Endodermal cell (in vitro differentiated cells): ENCODE measurements around the gene DOCK9. TPM values are rescaled to one million over a fixed set of nuclear protein-coding genes. Genes with fewer than 3 reads are reported as not detected.

Experiments used
- DNase-seq: peaks from one replicate; pipeline ENCODE4 v3.0.0-alpha.2; 2017
- H3K27ac ChIP-seq: 2 replicates; pipeline ENCODE4 v1.5.1; 2013; ENCODE audit warnings: mild to moderate bottlenecking, low read depth, low read length, moderate library complexity
- H3K27me3 ChIP-seq: 2 replicates; pipeline ENCODE4 v1.6.1; 2013; ENCODE audit warnings: mild to moderate bottlenecking, low read length, moderate library complexity; ENCODE audit not compliant: insufficient read depth, control insufficient read depth, poor library complexity, severe bottlenecking
- H3K36me3 ChIP-seq: 2 replicates; pipeline ENCODE4 v1.7.0; 2013; ENCODE audit warnings: mild to moderate bottlenecking, low read length, moderate library complexity; ENCODE audit not compliant: control insufficient read depth, insufficient read depth
- H3K4me1 ChIP-seq: one replicate; pipeline ENCODE4 v1.7.0; 2013; ENCODE audit warnings: low read length; ENCODE audit not compliant: control insufficient read depth, insufficient read depth
- H3K4me3 ChIP-seq: 2 replicates; pipeline ENCODE4 v1.5.1; 2013; ENCODE audit warnings: mild to moderate bottlenecking, low read length, moderate library complexity
- H3K9ac ChIP-seq: 2 replicates; pipeline ENCODE4 v1.6.1; 2013; ENCODE audit warnings: mild to moderate bottlenecking, low read length, moderate library complexity; ENCODE audit not compliant: poor library complexity, severe bottlenecking; ENCODE audit errors: extremely low read depth
- H3K9me3 ChIP-seq: 2 replicates; pipeline ENCODE4 v1.6.1; 2013; ENCODE audit warnings: mild to moderate bottlenecking, low read length, moderate library complexity; ENCODE audit not compliant: control insufficient read depth
- H3K27ac Mint-ChIP-seq: 2 replicates; pipeline ENCODE4 v1.8.0; 2020; ENCODE audit warnings: mixed read lengths
- H3K27me3 Mint-ChIP-seq: 2 replicates; pipeline ENCODE4 v1.8.0; 2021; ENCODE audit warnings: mild to moderate bottlenecking, mixed read lengths; ENCODE audit not compliant: insufficient read depth
- H3K36me3 Mint-ChIP-seq: 2 replicates; pipeline ENCODE4 v1.8.0; 2020; ENCODE audit warnings: low read depth, mixed read lengths
- H3K4me1 Mint-ChIP-seq: 2 replicates; pipeline ENCODE4 v1.8.0; 2020; ENCODE audit warnings: mixed read lengths
- H3K4me3 Mint-ChIP-seq: 2 replicates; pipeline ENCODE4 v1.8.0; 2020; ENCODE audit warnings: mild to moderate bottlenecking, moderate library complexity, mixed read lengths
- H3K9me3 Mint-ChIP-seq: 2 replicates; pipeline ENCODE4 v1.8.0; 2020; ENCODE audit warnings: mild to moderate bottlenecking, mixed read lengths
- CTCF ChIP-seq: fragments of 200-600 bp; sonication (generic); conservative IDR thresholded peaks from 2 replicates; pipeline ENCODE4 v1.5.0; 2021; ENCODE audit warnings: antibody characterized with exemption, mild to moderate bottlenecking
- WGBS, 2 experiments: methylation state at CpG; one replicate each; pipeline versions ENCODE4 v1.1.5 to v1.1.7; 2013; ENCODE audit warnings: missing lambda C conversion rate in 2 of 2, mixed read lengths in 1 of 2; ENCODE audit not compliant: insufficient coverage in 1 of 2, insufficient read length in 1 of 2; 5-methylcytosine and 5-hydroxymethylcytosine counted together
- total RNA-seq, 2 donors: library from RNA; stranded (reverse); fragmentation: NEBNext Ultra II Directional in 1 of 2; extraction: Animal tissue kit (Norgen Biotek cat#: 25700) in 1 of 2; gene quantifications; 2 replicates in 1 of 2; 3 replicates in 1 of 2; pipeline ENCODE4 v1.2.1, GENCODE V29; 2021

Gene DOCK9
- total RNA-seq, 2 donors from 2014 or later, result 15.6 to 22.5 TPM

DNA sequence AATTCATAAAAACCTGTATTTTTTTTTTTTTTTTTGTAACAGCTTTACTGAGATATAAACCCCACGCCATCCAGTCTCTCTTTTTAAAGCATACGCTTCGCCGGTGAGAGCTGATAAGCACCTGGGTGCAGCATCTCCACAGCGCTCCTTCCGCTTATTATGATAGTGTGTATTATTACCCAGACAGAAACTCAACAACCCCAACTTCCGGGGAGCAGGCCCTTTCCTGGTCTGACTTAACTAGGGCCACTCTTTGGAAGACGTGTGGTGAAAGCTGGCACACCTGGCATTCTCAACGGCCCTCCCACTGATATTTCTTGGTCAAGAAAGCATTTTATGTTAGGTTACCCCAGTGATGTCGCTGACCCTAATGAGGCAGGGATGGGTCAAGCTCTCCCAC lies 173.9 kb downstream of the DOCK9 start:
- H3K27me3 Mint-ChIP-seq, result no peaks in the 10 kb centered on the region
- DNase-seq, result no peak
- H3K4me1 Mint-ChIP-seq, result peaks cover 7% of the 10 kb centered on the region
- H3K36me3 Mint-ChIP-seq, result peaks cover 15% of the 10 kb centered on the region
- H3K27ac ChIP-seq, result no peak overlapping the region
- H3K36me3 ChIP-seq, result no peaks in the 10 kb centered on the region
- no peaks in the 10 kb centered on the region for H3K9me3 Mint-ChIP-seq
- no peak overlapping the region for H3K9ac ChIP-seq
- no peak for TF ChIP-seq CTCF
- H3K27me3 ChIP-seq, result no peaks in the 10 kb centered on the region
- no peaks in the 10 kb centered on the region for H3K4me1 ChIP-seq
- no peaks in the 10 kb centered on the region for H3K9me3 ChIP-seq
- no peak overlapping the region for H3K27ac Mint-ChIP-seq
- no peak overlapping the region for H3K4me3 ChIP-seq
- WGBS, 2 experiments, result 95 to 96% methylated on average over 3 to 10 of the region's 10 CpGs
- H3K4me3 Mint-ChIP-seq, result no peak overlapping the region

GRCh38 chr13:98803111-98803561 lies 174.7 kb downstream of the DOCK9 start:
- no peak for DNase-seq
- Mint-ChIP-seq H3K4me1 (peaks cover 6% of the 10 kb centered on the region), H3K27me3 (no peaks in the 10 kb centered on the region), H3K36me3 (peaks cover 15% of the 10 kb centered on the region), H3K9me3 (no peaks in the 10 kb centered on the region), H3K4me3 (no peak overlapping the region), H3K27ac (no peak overlapping the region)
- no peak for TF ChIP-seq CTCF
- Histone ChIP-seq H3K4me1 (no peaks in the 10 kb centered on the region), H3K36me3 (no peaks in the 10 kb centered on the region), H3K9me3 (no peaks in the 10 kb centered on the region), H3K27me3 (no peaks in the 10 kb centered on the region), H3K9ac (no peak overlapping the region), H3K4me3 (no peak overlapping the region), H3K27ac (no peak overlapping the region)
- 79 to 94% methylated on average over 6 to 7 of the region's 7 CpGs for WGBS, 2 experiments

DNA sequence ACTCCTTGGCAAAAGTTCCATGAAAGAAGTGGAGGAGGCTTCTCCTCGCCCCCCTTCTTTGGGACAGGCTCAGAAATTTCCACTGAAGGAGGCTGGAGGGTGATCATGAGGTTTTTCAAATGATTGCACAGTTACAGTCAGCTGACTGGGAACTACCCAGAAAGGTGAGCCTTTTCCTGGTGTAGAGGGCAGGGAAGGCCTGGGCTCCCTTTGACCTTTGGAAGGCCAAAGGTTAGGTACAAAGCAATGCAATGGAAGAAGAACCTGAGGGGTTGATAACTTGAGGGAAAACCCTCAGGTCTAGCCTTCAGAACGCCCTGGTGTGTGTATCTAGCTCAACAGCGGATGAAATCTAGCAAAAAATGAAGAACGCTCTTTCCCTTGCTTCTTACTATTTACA lies 175.3 kb downstream of the DOCK9 start:
- no peak for DNase-seq
- no peak overlapping the region for H3K4me3 ChIP-seq
- Mint-ChIP-seq H3K27me3 (no peaks in the 10 kb centered on the region), H3K4me3 (no peak overlapping the region), H3K9me3 (no peaks in the 10 kb centered on the region), H3K36me3 (peaks cover 15% of the 10 kb centered on the region), H3K27ac (no peak overlapping the region), H3K4me1 (peaks cover under 1% of the 10 kb centered on the region)
- no peak for TF ChIP-seq CTCF
- H3K27ac ChIP-seq, result no peak overlapping the region
- no peaks in the 10 kb centered on the region for H3K27me3 ChIP-seq
- no peaks in the 10 kb centered on the region for H3K9me3 ChIP-seq
- 98 to 100% methylated on average over 2 to 3 of the region's 4 CpGs for WGBS, 2 experiments
- no peak overlapping the region for H3K9ac ChIP-seq
- H3K4me1 ChIP-seq, result no peaks in the 10 kb centered on the region
- H3K36me3 ChIP-seq, result no peaks in the 10 kb centered on the region
